RWPE1 (cell line): ENCODE results near the gene ALDH3A2.
A peak's percentile ranks its signal among the peaks of the same experiment; 100 is the strongest.
"Not testable (repeated sequence)": the region's sequence is repeated elsewhere in the genome, so short reads cannot be mapped to it uniquely, and the experiment has no call there.

ENCODE experiments used
- CTCF ChIA-PET: fragments of 350-600 bp; sonication (Branson Sonifier 250); formaldehyde crosslinking; extraction: SDS; loops from one replicate; lab custom pipeline; 2021; lab: Yijun Ruan, JAX
- POLR2A ChIA-PET: fragments of 400-600 bp; formaldehyde crosslinking; extraction: SDS; loops from one replicate; lab custom pipeline; 2020; ENCODE audit warnings: antibody characterized with exemption; ENCODE audit not compliant: low non-redundant PET; lab: Yijun Ruan, JAX
- DNase-seq: peaks from one replicate; pipeline ENCODE4 v3.0.0; 2012; ENCODE audit warnings: low spot score
- H3K27ac ChIP-seq: fragments of 450-650 bp; 2 replicates; pipeline ENCODE4 v1.5.1; 2017
- TF ChIP-seq, protein P1 (sequence below): fragments of 450-650 bp; conservative IDR thresholded peaks from 2 replicates; pipeline ENCODE4 v1.5.1; 2017; ENCODE audit warnings: low read depth, mild to moderate bottlenecking

The ALDH3A2 gene

DNA sequence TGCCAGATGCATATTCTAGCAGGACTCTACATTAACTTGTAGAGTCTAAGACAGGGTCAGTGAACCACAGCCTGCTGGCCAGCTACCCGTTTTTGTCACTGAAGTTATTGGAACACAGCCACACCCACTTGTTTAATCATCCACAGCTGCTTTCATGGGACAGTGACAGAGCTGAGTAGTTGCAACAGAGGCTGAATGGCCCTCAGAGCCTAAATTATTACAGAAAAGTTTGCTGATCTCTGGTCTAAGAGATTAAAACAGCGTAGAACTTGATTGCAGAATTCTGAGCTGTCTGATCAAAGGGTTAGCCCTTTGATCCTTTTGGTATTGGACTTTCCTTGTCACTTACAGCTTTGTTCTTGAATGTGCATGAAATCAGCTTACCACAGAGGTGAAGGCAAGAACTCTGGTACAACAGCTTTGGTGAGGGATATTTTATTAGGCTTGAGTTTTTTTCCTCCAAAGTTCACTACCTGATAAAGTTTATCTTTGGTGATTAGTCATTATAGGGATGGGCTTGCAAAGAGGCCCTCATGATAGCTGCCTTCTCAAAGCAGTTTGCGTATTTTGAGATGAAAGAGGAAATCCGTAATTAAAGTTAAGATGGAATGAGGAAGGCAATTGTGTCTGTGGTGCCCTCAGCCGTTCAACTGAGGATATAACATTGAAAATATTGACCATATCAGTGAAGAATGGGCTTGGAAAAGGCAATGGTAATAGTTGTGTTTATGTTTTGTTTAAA, 23.6 kb downstream of the ALDH3A2 start:
- POLR2A ChIA-PET: interaction anchor here (0.5 kb wide), 1 partner anchor 93 kb away, joined by 7 read pairs; no protein-coding TSS in a partner anchor
- CTCF ChIA-PET: interaction anchor here (0.6 to 1.4 kb wide), 5 partner anchors 25 to 82 kb away, joined by 3 to 11 read pairs (median 4); no protein-coding TSS in a partner anchor
- TF ChIP-seq, protein P1, sequence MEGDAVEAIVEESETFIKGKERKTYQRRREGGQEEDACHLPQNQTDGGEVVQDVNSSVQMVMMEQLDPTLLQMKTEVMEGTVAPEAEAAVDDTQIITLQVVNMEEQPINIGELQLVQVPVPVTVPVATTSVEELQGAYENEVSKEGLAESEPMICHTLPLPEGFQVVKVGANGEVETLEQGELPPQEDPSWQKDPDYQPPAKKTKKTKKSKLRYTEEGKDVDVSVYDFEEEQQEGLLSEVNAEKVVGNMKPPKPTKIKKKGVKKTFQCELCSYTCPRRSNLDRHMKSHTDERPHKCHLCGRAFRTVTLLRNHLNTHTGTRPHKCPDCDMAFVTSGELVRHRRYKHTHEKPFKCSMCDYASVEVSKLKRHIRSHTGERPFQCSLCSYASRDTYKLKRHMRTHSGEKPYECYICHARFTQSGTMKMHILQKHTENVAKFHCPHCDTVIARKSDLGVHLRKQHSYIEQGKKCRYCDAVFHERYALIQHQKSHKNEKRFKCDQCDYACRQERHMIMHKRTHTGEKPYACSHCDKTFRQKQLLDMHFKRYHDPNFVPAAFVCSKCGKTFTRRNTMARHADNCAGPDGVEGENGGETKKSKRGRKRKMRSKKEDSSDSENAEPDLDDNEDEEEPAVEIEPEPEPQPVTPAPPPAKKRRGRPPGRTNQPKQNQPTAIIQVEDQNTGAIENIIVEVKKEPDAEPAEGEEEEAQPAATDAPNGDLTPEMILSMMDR: no peak
- DNase-seq: no peak
- peak overlapping the region; percentile 52 for H3K27ac ChIP-seq

DNA sequence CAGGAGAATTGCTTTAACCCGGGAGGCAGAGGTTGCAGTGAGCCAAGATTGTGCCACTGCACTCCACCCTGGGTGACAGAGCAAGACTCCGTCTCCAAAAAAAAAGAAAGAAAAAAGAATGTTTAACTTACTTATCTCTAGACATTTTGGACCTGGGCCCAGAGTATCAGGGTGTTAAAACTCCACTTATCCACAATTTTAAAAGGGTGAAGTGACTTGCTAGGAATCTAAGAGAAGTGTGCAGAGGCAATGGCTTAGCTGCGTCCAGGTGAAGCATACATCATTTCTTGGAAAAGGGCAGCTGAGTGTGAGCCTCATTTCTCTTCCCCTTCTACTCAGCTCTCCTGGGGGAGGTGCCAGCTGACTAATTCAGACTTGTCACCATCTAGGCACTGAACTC, 25.1 kb downstream of the ALDH3A2 start:
- ChIA-PET POLR2A (no interaction called here), CTCF (interaction anchor here (0.6 to 0.8 kb wide), 3 partner anchors 10 to 659 kb away, joined by 3 to 5 read pairs (median 3); no protein-coding TSS in a partner anchor)
- no peak for DNase-seq
- H3K27ac ChIP-seq: 0 out of 2 replicates have a peak overlapping the region, but pooled peaks have one; percentile 28
- TF ChIP-seq, protein P1: no peak

DNA sequence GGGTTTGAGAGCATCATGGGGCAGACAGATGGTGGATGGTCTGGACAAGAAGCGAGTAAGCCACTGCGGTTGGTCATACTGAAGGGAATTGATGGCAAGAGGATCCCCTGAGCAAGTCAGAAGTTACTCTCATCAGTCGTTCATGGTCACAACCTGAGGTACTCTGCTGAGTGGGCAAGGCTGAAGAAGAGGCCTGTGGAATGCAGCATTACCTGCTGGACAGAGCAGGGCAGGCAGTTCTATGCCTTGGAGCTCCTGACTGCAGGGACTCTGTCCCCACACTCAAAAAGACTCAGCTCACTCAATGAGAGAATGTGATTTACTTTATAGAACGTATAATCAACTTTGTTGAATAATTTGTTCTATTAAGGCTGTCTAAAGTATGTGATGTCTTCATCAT, 28.3 kb downstream of the ALDH3A2 start:
- H3K27ac ChIP-seq: peak overlapping the region; percentile 55; the same call in 1 of the 2 replicates
- TF ChIP-seq, protein P1: no peak
- no peak for DNase-seq
- ChIA-PET CTCF (no interaction called here), POLR2A (no interaction called here)

DNA sequence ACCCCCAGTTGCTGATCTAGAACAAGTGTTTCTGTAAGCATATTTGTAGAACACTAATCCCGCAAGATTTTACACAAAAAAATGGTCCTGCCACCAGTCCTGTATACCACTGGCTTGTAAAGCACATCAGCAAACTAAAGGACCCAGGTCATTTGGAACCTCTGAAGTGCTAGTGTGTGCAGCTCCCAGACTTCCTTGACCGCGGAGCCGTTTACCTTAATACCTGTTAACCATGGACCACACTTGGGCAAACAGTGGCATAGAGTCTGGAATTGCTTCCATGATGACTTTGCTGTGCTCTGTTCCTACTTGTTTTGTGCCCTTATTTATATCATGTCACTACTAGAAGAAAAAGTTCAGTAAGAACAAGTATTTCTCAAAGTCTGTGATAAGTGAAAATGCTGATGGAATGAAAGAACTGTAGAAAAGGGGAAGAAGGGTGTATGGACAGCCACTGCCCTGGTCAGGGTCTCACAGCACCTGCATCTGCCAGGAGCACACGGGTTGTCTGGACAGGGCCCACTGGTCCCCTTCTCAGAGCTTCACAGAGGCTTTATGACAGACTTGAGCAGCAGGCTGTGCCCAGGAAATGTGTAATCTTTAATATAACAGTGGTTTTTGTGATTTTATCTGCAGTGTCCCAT, 29.3 kb downstream of the ALDH3A2 start:
- TF ChIP-seq, protein P1: no peak
- POLR2A ChIA-PET: no interaction called here
- no peak for DNase-seq
- H3K27ac ChIP-seq: peak overlapping the region; percentile 71
- CTCF ChIA-PET: interaction anchor here (0.7 kb wide), 1 partner anchor 41 kb away, joined by 3 read pairs; no protein-coding TSS in a partner anchor

DNA sequence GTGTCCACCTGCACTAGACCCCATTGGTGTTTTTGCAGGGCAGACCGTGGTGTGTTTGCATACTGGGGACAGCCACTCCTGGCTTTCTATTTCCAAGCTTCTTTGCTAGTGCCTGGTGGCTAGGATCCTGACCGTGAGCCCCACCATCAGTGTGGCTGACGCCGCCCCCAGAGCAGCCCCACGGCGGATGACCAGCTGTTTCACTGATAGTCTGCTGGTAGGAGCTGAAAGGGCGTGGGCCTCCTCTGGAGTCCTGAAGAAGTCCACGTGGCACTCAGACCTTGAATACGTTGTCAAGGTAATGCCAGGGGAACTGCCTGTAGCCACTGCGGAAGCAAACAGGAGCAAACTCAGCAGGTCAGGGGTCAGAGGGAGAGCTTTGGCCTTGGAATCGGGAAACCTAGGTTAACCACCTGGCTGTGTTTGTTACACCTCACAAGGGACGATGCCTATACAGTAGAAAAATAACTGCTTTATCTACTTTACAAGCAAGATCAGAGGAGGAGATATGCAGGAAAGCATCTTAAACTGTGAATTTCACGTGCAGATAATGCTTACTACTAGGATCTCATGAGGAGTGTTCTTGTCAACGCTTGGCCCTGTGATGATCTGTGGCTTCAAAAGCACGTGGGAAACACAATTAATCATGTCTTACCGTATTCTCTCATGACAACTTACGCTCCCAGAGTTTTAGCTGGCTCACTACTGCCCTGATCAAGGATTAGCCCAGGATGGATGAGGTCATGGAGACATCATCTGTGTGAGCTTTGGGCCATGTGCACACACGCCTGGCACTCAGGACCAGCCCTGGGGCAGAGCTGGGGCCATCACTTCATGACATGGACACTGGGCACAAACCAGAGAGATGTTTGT, 30.3 kb downstream of the ALDH3A2 start:
- ChIA-PET POLR2A (no interaction called here), CTCF (no interaction called here)
- peak overlapping the region; percentile 71 for H3K27ac ChIP-seq
- DNase-seq: no peak
- TF ChIP-seq, protein P1: no peak

DNA sequence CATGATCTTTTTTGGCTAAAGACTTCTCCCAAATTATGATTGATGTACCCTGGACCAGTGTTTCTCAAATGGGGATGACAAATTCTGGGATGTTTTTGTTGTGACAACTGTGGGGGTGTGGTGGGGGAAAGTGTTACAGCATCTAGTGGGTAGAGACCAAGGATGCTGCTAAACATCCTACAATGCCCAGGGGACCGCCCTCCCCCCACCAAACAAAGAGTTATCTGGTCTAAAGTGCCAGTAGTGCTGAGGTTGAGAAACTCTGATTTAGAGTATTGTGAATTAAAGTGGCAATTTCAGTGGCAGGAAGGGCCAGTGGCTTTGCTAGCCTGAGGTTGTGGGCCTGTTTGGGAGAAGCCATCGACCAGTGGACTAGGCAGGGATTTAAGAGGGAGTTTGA, 34.6 kb downstream of the ALDH3A2 start:
- CTCF ChIA-PET: no interaction called here
- peak overlapping the region; percentile 47 for H3K27ac ChIP-seq
- DNase-seq: no peak
- POLR2A ChIA-PET: no interaction called here
- TF ChIP-seq, protein P1: no peak

DNA sequence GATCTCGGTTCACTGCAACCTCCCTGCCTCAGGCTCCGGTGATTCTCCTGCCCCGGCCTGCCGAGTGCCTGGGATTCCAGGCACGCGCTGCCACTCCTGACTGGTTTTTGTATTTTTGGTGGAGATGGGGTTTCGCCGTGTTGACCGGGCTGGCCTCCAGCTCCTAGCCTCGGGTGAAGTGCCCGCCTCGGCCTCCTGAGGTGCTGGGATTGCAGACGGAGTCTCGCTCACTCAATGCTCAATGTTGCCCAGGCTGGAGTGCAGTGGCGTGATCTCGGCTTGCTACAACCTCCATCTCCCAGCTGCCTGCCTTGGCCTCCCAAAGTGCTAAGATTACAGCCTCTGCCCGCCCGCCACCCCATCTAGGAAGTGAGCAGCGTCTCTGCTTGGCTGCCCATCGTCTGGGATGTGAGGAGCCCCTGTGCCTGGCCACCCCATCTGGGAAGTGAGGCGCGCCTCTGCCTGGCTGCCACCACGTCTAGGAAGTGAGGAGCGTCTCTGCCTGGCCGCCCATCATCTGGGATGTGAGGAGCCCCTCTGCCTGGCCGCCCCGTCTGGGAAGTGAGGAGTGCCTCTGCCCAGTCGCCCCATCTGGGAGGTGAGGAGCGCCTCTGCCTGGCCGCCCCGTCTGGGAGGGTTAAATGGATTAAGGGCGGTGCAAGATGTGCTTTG, 36.5 kb downstream of the ALDH3A2 start:
- CTCF ChIA-PET, POLR2A ChIA-PET, DNase-seq: not testable (repeated sequence)

More for the DNA sequence above, 36.5 kb downstream of the ALDH3A2 start:
- peak overlapping the region; percentile 35; the same call in 1 of the 2 replicates for H3K27ac ChIP-seq
